OCI-LY7 (cell line): ENCODE measurements around the gene LRP4. TPM values are rescaled to one million over a fixed set of nuclear protein-coding genes. Genes with fewer than 3 reads are reported as not detected.

Source experiments
- BruUV-seq: library from RNA; stranded (reverse); fragments of 400-500 nt; replicated peaks from 2 replicates; lab custom pipeline; 2021; lab: Mats Ljungman, UMichigan
- CTCF ChIA-PET: fragments of 300-600 bp; sonication (Branson Sonifier 250); formaldehyde crosslinking; loops from one replicate; lab custom pipeline; 2022; ENCODE audit warnings: antibody characterized with exemption; ENCODE audit not compliant: unreplicated experiment; lab: Charles Lee
- POLR2A ChIA-PET: fragments of 300-600 bp; sonication (Branson Sonifier 250); formaldehyde crosslinking; loops from one replicate; lab custom pipeline; 2022; ENCODE audit warnings: antibody characterized with exemption; lab: Charles Lee
- DNase-seq: peaks from one replicate; pipeline ENCODE4 v3.0.0-alpha.2; 2015; ENCODE audit warnings: low spot score
- H2AFZ ChIP-seq: fragments of 200-600 bp; sonication (generic), shearing (Covaris generic); 2 replicates; pipeline ENCODE4 v1.6.1; 2014; ENCODE audit warnings: mild to moderate bottlenecking, antibody characterized with exemption, low read length, moderate library complexity
- H3K27ac ChIP-seq: fragments of 200-600 bp; sonication (generic); 2 replicates; pipeline ENCODE4 v1.5.1; 2014; ENCODE audit warnings: mixed run types, low read depth, mild to moderate bottlenecking, moderate library complexity, low read length, inconsistent platforms; ENCODE audit not compliant: poor library complexity, severe bottlenecking
- H3K36me3 ChIP-seq: fragments of 200-600 bp; sonication (generic); 2 replicates; pipeline ENCODE4 v1.6.1; 2014; ENCODE audit warnings: mild to moderate bottlenecking, antibody characterized with exemption, low read length, moderate library complexity, mixed read lengths; ENCODE audit not compliant: insufficient read depth
- H3K4me1 ChIP-seq: fragments of 200-600 bp; sonication (generic); 2 replicates; pipeline ENCODE4 v1.5.1; 2014; ENCODE audit warnings: mild to moderate bottlenecking, low read length; ENCODE audit not compliant: insufficient read depth, poor library complexity, severe bottlenecking
- H3K4me2 ChIP-seq: fragments of 200-600 bp; sonication (generic); 2 replicates; pipeline ENCODE4 v1.6.1; 2014; ENCODE audit warnings: mild to moderate bottlenecking, low read length
- H3K4me3 ChIP-seq: fragments of 200-600 bp; sonication (generic); 2 replicates; pipeline ENCODE4 v1.5.1; 2014; ENCODE audit warnings: mild to moderate bottlenecking, low read depth, low read length; ENCODE audit not compliant: poor library complexity, severe bottlenecking
- H3K79me2 ChIP-seq: fragments of 200-600 bp; sonication (generic); 2 replicates; pipeline ENCODE4 v1.6.1; 2016; ENCODE audit warnings: low read depth, mild to moderate bottlenecking, low read length, moderate library complexity, mixed read lengths; ENCODE audit not compliant: insufficient read depth
- H3K9me2 ChIP-seq: fragments of 200-600 bp; sonication (generic); 2 replicates; pipeline ENCODE4 v1.6.1; 2016; ENCODE audit warnings: mild to moderate bottlenecking, low read length, mixed read lengths; ENCODE audit not compliant: insufficient read depth
- H3K9me3 ChIP-seq: fragments of 200-600 bp; sonication (generic); 2 replicates; pipeline ENCODE4 v1.6.1; 2014; ENCODE audit warnings: mild to moderate bottlenecking, mixed run types, low read length, mixed read lengths
- H4K20me1 ChIP-seq: fragments of 200-600 bp; sonication (generic); 2 replicates; pipeline ENCODE4 v1.6.1; 2014; ENCODE audit warnings: mild to moderate bottlenecking, antibody characterized with exemption, low read length, moderate library complexity, mixed read lengths; ENCODE audit not compliant: insufficient read depth
- EZH2phosphoT487 ChIP-seq: fragments of 200-600 bp; sonication (generic); IDR thresholded peaks from 2 replicates; pipeline ENCODE4 v1.6.1; 2018; ENCODE audit warnings: low read depth, borderline replicate concordance, mild to moderate bottlenecking, mixed run types, antibody characterized with exemption, low read length, moderate library complexity, mixed read lengths
- intact Hi-C: fragments of 100-400 bp; cut with micrococcal nuclease; formaldehyde crosslinking; loops from one replicate; pipeline ENCODE4 v1.10.0; 2022; ENCODE audit not compliant: unreplicated experiment
- total RNA-seq, 2 experiments: library from RNA; depleted of rRNA in 1 of 2; stranded (reverse); fragments of >200 nt in 1 of 2; shearing (Covaris generic) in 1 of 2; gene quantifications; 2 replicates each; pipeline ENCODE4 v1.2.3, GENCODE V29; 2014 to 2022
- TF ChIP-seq, protein P1 (sequence below): fragments of 200-600 bp; sonication (generic); conservative IDR thresholded peaks from 2 replicates; pipeline ENCODE4 v1.5.1; 2014; ENCODE audit warnings: mild to moderate bottlenecking, antibody characterized with exemption, low read length, moderate library complexity, mixed read lengths

Gene LRP4
- total RNA-seq, 2 experiments from 2014 or later, result 19.8 to 28.5 TPM

DNA sequence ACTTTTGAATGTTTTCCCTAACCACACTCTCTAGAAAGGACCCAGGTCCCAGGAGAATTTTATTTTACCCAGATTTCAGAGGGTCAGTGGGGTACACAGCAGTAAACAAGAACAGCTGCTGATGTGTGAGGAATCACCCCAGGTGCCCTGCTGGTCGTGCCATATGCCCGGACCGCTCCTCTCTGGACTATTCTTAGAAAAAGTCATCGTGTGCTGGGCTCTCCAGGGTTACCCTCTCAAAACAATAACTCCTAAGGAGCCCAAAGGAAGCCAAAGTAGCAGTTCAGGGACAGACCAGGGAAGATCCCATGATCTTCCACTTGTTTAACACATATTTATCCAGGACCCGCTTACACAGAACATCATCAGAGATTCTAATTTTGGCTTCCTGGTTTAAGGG is 29.7 kb downstream of the LRP4 start:
- no peaks in the 10 kb centered on the region for H3K9me3 ChIP-seq
- H3K27ac ChIP-seq, result no peak overlapping the region
- TF ChIP-seq, protein P1, sequence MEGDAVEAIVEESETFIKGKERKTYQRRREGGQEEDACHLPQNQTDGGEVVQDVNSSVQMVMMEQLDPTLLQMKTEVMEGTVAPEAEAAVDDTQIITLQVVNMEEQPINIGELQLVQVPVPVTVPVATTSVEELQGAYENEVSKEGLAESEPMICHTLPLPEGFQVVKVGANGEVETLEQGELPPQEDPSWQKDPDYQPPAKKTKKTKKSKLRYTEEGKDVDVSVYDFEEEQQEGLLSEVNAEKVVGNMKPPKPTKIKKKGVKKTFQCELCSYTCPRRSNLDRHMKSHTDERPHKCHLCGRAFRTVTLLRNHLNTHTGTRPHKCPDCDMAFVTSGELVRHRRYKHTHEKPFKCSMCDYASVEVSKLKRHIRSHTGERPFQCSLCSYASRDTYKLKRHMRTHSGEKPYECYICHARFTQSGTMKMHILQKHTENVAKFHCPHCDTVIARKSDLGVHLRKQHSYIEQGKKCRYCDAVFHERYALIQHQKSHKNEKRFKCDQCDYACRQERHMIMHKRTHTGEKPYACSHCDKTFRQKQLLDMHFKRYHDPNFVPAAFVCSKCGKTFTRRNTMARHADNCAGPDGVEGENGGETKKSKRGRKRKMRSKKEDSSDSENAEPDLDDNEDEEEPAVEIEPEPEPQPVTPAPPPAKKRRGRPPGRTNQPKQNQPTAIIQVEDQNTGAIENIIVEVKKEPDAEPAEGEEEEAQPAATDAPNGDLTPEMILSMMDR, result no peak
- no peak for TF ChIP-seq EZH2phosphoT487
- ChIA-PET CTCF (no interaction called here), POLR2A (interaction anchor here (0.6 kb wide), 1 partner anchor 269 kb away, joined by 3 read pairs; no protein-coding TSS in a partner anchor)
- no peak for DNase-seq
- intact Hi-C loops, result loop anchor here (1.0 kb wide), 2 partner anchors 265 to 273 kb away; no protein-coding TSS in a partner anchor
- peaks cover 4% of the 10 kb centered on the region for H3K4me1 ChIP-seq
- no peak overlapping the region for H2AFZ ChIP-seq
- H3K4me2 ChIP-seq, result no peak overlapping the region
- no peaks in the 10 kb centered on the region for H3K79me2 ChIP-seq
- H4K20me1 ChIP-seq, result no peaks in the 10 kb centered on the region
- BruUV-seq, result no TSS peak
- peaks cover 76% of the 10 kb centered on the region for H3K36me3 ChIP-seq
- H3K9me2 ChIP-seq, result no peaks in the 10 kb centered on the region
- H3K4me3 ChIP-seq, result no peak overlapping the region

DNA sequence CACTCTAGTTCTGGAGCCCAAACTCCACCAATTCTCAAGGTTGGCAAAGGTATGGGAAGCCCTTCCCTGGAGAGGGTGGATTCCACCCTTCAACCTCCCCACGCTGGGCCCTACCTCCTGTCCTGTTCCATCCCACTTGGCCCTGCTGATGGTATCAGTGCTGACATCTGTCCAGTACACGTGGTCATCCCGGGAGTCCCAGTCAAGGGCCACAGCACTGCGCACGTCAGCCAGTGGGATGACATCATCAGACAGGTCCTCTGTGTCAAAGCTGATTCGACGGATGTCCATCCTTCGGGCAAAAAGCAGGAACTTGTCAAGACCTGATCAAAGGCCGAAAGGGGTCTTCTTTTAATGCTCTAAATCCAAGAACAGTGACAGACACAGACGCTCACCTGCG is 32.1 kb downstream of the LRP4 start:
- intact Hi-C loops, result no loop called here

DNA sequence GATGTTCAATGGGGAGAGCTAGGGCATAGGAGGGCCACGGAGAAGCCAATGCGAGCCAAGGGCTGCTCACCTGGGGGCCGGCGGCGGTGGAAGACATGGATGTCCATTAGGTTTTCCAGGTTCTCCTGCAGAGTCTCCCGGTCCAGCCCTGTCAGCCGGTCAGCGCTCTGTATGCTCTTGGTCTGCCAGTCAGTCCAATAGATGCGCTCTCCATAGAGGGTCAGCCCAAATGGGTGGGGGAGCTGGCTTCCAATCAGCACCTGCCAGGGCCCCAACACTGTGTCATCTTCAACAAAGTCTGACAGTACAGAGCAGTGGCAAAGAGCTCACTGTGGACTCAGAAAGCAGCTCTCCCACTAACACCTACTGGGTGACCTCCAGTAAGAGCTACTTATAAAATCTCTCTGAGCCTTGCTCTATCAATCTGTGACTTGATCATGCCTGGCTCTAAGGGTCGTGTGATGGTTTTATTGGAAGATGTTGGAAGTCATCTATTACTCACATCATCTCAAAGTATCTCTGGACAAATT is 39.2 kb downstream of the LRP4 start:
- no TSS peak for BruUV-seq
- CTCF ChIA-PET, result no interaction called here
- H2AFZ ChIP-seq, result no peak overlapping the region
- no peaks in the 10 kb centered on the region for H3K4me1 ChIP-seq
- H3K4me3 ChIP-seq, result no peak overlapping the region
- no peak for DNase-seq
- intact Hi-C loops, result no loop called here
- H3K4me2 ChIP-seq, result no peak overlapping the region
- H3K9me3 ChIP-seq, result no peaks in the 10 kb centered on the region
- peaks cover 96% of the 10 kb centered on the region for H3K36me3 ChIP-seq
- POLR2A ChIA-PET, result interaction anchor here (0.5 to 0.6 kb wide), 2 partner anchors 122 to 325 kb away, joined by 3 to 4 read pairs; no protein-coding TSS in a partner anchor
- H3K79me2 ChIP-seq, result no peaks in the 10 kb centered on the region
- TF ChIP-seq EZH2phosphoT487, result no peak
- TF ChIP-seq, protein P1, result no peak
- H3K27ac ChIP-seq, result no peak overlapping the region
- no peaks in the 10 kb centered on the region for H4K20me1 ChIP-seq
- H3K9me2 ChIP-seq, result no peaks in the 10 kb centered on the region

More for the DNA sequence above, 32.1 kb downstream of the LRP4 start:
- H3K4me3 ChIP-seq, result no peak overlapping the region
- H3K9me2 ChIP-seq, result no peaks in the 10 kb centered on the region
- H3K4me1 ChIP-seq, result peaks cover 4% of the 10 kb centered on the region
- no peaks in the 10 kb centered on the region for H3K79me2 ChIP-seq
- H3K9me3 ChIP-seq, result no peaks in the 10 kb centered on the region
- POLR2A ChIA-PET, result interaction anchor here (0.6 kb wide), 1 partner anchor 169 kb away, joined by 3 read pairs; no protein-coding TSS in a partner anchor
- H3K36me3 ChIP-seq, result peaks cover 81% of the 10 kb centered on the region
- no peak for DNase-seq
- H2AFZ ChIP-seq, result no peak overlapping the region
- no TSS peak for BruUV-seq
- no peaks in the 10 kb centered on the region for H4K20me1 ChIP-seq
- CTCF ChIA-PET, result no interaction called here
- H3K4me2 ChIP-seq, result no peak overlapping the region
- no peak overlapping the region for H3K27ac ChIP-seq
- TF ChIP-seq, protein P1, result no peak
- no peak for TF ChIP-seq EZH2phosphoT487
